NCI-H226 (cell line): ENCODE data around the gene RPS15.

ENCODE experiments used
- DNase-seq: peaks from one replicate; pipeline ENCODE4 v3.0.0-alpha.2; 2015

Gene RPS15

DNA sequence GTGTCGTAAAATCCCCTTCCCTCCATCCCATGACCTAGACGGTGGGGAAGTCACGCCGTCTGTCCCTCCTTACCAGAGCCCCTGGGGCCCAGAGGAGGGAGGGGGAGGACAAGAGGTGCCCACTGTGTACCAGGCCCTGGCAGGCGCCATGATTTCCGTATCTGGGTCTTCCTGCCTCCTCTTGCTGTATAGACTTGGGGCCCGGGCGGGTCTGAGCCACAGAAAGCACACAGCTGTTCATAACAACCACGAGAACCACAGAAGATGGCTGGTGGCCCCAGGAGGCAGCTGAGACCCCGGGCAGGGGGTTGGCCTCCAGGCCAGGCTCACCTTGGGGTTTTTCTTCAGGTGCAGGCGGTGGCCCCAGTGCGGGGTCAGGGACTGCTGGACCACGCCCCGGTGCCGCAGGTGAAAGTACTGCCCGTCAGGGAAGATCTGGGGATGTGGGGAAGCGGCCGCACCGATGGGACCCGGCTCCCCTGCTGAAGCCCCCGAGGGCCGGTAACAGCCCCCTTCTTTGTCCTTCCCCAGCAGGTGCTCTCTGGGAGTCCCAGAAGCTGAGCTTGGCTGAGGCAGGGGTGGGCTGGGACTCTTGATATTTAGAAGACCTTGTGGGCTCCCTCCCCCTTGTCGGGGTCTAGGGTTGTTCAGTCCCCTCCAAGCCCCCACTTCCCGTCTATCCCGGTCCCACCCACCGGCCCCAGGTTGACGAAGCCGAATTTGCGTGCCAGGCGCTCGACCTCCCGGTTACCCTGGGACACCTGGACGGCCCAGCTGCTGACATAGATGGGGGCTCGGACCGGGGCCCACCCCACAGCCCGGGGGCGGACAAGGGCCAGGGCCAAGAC is 51.5 kb downstream of the RPS15 start:
- DNase-seq = no peak
